PFSK-1 (cell line): ENCODE data around the gene ACP6.

Source experiments
- TAF1 ChIP-seq: IDR thresholded peaks from 2 replicates; pipeline ENCODE4 v1.6.1; 2012; ENCODE audit warnings: low read length, control low read depth, borderline replicate concordance; ENCODE audit not compliant: insufficient read depth
- TF ChIP-seq, protein P1 (sequence below), 2 experiments: IDR thresholded peaks; 2 replicates each; pipeline versions ENCODE4 v1.6.1 to v1.8.0; 2011 to 2012; ENCODE audit warnings: low read depth in 2 of 2, low read length in 2 of 2, control low read depth in 1 of 2, inconsistent platforms in 1 of 2, mild to moderate bottlenecking in 1 of 2, moderate library complexity in 1 of 2; ENCODE audit not compliant: insufficient read depth in 1 of 2

DNA sequence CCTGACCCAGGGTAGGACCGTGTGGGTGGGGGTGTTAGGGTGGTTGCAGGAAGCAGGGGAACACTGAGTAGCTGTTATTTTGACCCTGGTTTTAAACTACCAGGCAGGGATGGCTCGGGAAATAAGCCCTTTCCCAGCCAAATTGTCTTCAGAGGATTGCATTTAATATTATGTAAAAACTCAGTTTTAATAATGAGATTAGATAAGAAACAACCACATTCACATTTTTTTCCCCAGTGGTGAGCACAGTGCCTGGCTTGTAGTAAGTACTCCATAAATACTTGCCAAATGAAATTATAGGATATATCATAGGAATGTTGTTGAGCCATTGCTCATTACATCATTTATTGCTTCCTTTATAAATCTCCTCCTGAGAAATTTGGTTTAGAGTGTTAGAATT lies 3.1 kb upstream of the ACP6 start:
- TF ChIP-seq TAF1: no peak
- TF ChIP-seq, protein P1, sequence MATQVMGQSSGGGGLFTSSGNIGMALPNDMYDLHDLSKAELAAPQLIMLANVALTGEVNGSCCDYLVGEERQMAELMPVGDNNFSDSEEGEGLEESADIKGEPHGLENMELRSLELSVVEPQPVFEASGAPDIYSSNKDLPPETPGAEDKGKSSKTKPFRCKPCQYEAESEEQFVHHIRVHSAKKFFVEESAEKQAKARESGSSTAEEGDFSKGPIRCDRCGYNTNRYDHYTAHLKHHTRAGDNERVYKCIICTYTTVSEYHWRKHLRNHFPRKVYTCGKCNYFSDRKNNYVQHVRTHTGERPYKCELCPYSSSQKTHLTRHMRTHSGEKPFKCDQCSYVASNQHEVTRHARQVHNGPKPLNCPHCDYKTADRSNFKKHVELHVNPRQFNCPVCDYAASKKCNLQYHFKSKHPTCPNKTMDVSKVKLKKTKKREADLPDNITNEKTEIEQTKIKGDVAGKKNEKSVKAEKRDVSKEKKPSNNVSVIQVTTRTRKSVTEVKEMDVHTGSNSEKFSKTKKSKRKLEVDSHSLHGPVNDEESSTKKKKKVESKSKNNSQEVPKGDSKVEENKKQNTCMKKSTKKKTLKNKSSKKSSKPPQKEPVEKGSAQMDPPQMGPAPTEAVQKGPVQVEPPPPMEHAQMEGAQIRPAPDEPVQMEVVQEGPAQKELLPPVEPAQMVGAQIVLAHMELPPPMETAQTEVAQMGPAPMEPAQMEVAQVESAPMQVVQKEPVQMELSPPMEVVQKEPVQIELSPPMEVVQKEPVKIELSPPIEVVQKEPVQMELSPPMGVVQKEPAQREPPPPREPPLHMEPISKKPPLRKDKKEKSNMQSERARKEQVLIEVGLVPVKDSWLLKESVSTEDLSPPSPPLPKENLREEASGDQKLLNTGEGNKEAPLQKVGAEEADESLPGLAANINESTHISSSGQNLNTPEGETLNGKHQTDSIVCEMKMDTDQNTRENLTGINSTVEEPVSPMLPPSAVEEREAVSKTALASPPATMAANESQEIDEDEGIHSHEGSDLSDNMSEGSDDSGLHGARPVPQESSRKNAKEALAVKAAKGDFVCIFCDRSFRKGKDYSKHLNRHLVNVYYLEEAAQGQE (IDR thresholded peaks at IDR 0.05; ENCODE audit: insufficient read depth in 1 of 2, low read depth in 2 of 2, low read length in 2 of 2): no peak
